HG03520 (cell line): ENCODE measurements around the gene ARHGAP9.
"Not testable (repeated sequence)": the region's sequence is repeated elsewhere in the genome, so short reads cannot be mapped to it uniquely, and the experiment has no call there.

Source experiments
- ATAC-seq: cut with Tn5 transposase; IDR thresholded peaks from one replicate; pipeline ENCODE4 v1.9.1; 2021; ENCODE audit warnings: mild to moderate bottlenecking, moderate library complexity; ENCODE audit not compliant: unreplicated experiment

Gene ARHGAP9

DNA sequence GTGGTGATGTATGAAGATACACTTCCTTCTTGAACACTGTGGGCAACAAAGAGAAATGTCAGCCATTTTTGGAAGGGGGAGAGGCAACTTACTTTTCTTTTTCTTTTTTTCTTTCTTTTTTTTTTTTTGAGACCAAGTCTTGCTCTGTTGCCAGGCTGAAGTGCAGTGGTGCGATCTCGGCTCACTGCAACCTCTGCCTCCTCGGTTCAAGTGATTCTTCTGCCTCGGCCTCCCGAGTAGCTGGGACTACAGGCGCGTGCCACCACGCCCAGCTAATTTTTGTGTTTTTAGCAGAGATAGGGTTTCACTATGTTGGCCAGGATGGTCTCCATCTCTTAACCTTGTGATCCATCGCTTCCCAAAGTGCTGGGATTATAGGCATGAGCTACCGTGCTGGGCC, 38.1 kb upstream of the ARHGAP9 start:
- not testable (repeated sequence) for ATAC-seq

GRCh38 chr12:57517187-57517586, 37.5 kb upstream of the ARHGAP9 start:
- ATAC-seq, result no peak

DNA sequence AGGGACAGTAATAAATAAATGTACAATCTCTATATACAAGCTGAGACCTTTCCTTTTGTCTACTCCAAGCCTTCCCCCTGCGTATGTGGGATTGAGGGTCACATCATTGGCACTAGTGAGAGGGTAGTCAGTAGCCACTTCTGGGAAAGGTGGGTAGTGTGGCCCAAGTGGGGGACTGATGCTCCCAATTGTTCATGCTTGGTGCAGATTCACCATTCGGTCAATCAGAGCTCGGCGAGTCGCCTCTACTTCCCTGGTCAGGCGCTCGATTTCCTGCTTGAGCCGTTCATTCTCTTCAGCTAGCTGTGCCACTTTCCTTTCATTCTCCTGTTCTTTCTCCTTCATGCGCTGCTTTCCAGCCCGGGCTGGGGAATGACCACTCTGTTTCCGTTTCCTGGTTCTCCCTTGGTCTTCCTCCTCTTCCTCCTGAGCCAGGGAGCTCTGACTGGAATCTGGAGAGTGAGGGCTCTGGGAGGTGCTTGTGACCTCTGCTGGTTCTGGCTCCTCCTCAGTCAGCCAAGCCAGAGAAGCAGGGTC, 37.0 kb upstream of the ARHGAP9 start:
- ATAC-seq, result no peak

- no peak for ATAC-seq
These were observed 36.4 kb upstream of the ARHGAP9 start for GRCh38 chr12:57515934-57516541.

DNA sequence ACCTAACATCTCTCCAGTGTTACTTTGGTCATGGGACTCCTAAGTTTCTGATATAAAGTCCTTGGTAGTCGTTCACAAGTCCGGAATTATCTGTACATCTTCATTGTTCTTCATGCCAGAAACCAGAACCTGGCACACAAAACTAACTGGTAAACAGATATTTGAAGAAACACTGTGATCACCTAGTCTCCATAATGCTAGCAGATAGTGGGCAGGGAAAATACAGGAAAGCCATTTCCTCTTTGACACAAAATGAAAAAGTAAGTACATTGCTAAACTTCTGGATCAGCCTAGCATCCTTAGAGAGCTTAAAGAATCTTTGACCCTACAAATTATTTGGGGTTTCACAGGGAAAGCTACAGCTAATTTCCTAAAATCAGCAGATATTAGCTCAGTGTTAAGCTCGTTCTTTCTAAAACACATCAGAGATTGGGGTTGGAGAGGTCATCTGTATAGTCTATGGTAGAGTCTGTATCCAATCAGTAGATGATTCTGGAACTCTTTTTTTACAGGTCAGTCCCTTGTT, 35.8 kb upstream of the ARHGAP9 start:
- no peak for ATAC-seq

DNA sequence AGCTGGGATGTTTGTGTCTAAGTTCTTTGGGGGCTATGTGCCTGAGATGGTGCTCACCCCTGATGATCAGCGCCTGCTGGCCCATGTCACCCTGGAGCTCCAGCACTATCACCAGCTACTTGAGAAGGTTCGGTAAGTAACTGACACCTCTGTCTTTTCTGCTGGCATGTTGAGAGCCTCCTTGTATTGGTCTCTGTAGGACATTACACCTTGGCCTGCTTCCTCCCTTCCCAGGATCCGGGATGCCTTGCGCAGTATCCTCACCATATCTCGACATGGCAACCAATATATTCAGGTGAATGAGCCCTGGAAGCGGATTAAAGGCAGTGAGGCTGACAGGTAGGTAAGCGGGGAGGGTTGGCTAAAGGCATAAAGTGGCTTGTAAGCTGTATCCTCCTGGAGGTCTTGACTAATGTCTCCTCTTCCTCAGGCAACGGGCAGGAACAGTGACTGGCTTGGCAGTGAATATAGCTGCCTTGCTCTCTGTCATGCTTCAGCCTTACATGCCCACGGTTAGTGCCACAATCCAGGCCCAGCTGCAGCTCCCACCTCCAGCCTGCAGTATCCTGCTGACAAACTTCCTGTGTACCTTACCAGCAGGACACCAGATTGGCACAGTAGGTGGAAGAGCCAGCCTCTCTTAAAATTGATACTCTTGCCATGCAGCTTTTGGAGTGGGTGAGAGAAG, 35.2 kb upstream of the ARHGAP9 start:
- no peak for ATAC-seq

GRCh38 chr12:57514246-57514645, 34.6 kb upstream of the ARHGAP9 start:
- ATAC-seq, result not testable (repeated sequence)

DNA sequence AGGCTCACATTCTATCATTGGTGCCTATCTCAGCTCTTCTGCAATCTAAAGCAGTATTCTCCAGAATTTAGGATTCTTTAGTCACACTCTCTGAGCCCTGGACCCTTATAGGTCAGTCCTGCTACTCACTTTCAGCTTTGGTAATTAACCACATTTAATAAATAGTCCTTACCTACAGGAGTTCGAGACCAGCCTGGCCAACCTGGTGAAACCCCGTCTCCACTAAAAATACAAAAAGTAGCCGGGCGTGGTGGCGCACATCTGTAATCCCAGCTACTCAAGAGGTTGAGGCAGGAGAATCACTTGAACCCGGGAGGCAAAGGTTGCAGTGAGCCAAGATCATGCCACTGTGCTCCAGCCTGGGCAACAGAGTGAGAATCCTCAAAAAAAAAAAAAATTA, 34.0 kb upstream of the ARHGAP9 start:
- not testable (repeated sequence) for ATAC-seq

GRCh38 chr12:57513266-57513665, 33.6 kb upstream of the ARHGAP9 start:
- ATAC-seq, result no peak

DNA sequence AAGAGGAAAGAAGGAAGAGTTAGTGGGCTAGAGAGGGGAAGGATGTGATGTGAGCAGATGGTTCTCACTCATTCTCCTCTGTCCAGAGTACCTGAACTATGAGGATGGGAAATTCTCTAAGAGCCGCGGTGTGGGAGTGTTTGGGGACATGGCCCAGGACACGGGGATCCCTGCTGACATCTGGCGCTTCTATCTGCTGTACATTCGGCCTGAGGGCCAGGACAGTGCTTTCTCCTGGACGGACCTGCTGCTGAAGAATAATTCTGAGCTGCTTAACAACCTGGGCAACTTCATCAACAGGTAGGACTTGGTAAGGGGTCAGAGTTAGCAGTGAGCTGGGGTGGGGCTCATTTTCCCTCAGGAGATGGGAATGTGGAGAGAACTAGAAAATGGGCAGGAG, 33.0 kb upstream of the ARHGAP9 start:
- no peak for ATAC-seq

GRCh38 chr12:57511588-57512325, 32.1 kb upstream of the ARHGAP9 start:
- ATAC-seq, result no peak

GRCh38 chr12:57511161-57511560, 31.5 kb upstream of the ARHGAP9 start:
- ATAC-seq, result no peak

GRCh38 chr12:57507796-57508195, 28.1 kb upstream of the ARHGAP9 start:
- not testable (repeated sequence) for ATAC-seq

GRCh38 chr12:57506541-57506940, 26.9 kb upstream of the ARHGAP9 start:
- ATAC-seq, result not testable (repeated sequence)

DNA sequence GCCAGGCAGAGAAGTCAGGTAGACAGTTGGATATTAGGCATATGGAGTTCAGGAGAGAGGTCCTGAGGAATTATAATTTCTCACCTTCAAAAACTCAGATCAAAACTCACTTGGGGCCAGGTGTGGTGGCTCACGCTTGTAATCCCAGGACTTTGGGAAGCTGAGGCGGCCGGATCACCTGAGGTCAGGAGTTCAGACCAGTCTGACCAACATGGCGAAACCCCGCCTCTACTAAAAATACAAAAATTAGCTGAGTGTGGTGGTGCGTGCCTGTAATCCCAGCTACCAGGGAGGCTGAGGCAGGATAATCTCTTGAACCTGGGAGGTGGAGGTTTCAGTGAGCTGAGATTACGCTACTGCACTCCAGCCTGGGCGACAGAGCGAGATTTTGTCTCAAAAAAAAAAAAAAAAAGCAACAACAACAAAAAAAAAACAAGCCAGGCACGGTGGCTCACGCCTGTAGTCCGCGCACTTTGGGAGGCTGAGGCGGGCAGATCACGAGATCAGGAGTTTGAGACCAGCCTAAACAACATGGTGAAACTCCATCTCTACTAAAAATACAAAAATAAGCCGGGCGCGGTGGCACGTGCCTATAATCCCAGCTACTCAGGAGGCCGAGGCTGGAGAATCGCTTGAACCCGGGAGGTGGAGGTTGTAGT, 22.8 kb upstream of the ARHGAP9 start:
- ATAC-seq, result not testable (repeated sequence)

DNA sequence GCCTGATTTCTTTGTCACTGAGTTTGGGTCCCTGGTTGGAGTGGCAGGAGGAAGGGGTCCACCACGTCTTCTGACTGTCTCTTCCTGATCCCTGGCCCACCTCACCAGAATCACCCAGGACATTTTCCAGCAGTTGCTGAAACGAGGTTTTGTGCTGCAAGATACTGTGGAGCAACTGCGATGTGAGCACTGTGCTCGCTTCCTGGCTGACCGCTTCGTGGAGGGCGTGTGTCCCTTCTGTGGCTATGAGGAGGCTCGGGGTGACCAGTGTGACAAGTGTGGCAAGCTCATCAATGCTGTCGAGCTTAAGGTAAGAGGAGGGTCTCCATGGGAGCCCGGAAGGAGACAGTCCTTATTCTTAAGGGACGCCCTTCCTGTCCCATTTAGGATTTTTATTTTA, 20.5 kb upstream of the ARHGAP9 start:
- ATAC-seq, result no peak

DNA sequence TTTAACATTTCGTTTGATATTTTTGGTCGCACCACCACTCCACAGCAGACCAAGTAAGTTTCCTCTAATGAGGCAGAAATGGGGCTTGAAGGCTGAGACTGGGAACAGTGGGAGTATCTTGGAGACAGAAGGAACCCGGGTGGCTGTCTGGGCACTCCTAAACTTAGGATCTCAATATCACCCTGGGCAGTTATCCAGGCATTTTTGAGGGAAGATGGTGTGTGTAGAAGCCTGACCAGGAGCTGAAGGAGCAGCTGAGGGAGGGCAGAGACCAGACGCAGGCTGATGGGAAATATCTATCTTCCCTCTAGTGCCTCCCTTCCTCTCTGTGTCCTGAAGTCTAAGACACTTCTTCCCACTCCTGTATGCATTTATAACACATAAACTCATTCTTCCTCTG, 18.9 kb upstream of the ARHGAP9 start:
- no peak for ATAC-seq

DNA sequence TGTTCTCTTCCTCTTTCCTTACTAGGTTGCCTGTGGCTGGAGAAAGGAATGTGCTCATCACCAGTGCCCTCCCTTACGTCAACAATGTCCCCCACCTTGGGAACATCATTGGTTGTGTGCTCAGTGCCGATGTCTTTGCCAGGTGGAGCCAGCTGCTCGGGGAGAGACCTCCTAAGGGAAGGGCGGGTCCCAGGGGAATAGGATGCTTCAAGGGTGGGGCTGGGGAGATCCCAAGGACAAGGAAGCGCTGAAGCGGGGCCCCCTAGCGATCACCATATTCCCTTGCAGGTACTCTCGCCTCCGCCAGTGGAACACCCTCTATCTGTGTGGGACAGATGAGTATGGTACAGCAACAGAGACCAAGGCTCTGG, 18.5 kb upstream of the ARHGAP9 start:
- ATAC-seq, result no peak

DNA sequence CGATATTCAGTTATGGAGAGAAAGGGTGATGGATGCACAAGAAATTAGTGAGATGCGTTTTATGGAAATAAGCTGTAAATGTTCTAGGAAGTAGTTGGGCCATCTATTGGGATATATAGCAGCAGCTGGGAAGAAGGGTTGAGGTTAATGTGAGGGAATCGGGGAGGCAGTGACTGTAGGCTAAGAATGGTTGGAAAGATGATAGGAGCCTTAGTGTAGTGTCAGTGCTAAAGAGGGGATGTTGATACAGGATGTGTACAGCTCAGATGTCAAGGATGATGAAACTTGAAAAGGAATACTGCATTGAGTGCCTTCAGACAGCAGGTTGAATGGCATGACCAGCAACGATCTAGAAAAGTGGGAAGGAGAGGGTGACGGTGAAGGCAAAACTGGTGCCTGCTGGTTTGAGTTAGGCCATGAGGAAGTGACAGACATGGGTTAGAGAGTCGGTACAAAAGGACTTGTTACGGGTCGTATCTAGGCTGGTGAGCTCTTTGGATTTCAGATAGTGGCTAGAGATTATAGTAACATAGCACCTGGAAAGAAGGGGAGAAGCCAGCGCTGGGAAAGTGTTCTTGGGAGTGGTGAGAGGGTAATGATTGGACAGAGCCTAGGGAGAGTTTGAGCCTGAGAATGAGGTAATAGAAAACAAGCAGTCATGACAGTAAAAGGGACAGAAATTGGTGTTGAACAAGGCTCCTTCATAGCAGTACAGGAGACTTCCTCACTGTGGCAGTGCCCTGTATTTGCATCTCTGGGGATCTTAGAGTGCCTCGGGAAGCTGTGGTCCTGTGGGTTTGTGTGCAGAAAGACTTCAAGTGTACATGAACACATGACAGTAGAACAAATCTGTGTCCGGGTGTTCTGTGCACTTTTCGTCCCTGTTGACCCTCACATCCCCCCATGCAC, 17.8 kb upstream of the ARHGAP9 start:
- no peak for ATAC-seq

DNA sequence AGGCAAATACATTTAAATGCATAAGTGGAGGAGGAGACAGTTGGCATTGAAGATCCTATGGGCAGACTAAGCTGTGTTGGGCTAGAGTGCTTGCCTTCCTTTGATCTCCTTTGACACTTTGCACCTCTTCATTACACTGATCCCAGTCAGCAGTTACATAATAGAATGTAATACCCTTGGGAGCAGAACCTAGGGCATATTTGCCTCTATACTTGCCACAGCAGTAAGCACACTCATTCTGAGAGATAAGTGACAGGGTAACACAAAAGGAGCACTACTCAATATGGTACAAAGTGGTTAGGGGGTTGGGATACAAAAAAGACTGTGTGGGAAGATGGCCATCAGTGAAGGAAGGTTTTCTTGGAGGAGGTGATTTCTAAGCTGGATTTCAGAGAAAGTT, 17.2 kb upstream of the ARHGAP9 start:
- no peak for ATAC-seq
